ENCODE data around the gene RNASE13. TPM values are rescaled to one million over a fixed set of nuclear protein-coding genes. Genes with fewer than 3 reads are reported as not detected.

Gene RNASE13
- total RNA-seq, 1 donor from 2014 or later, result not detected

DNA sequence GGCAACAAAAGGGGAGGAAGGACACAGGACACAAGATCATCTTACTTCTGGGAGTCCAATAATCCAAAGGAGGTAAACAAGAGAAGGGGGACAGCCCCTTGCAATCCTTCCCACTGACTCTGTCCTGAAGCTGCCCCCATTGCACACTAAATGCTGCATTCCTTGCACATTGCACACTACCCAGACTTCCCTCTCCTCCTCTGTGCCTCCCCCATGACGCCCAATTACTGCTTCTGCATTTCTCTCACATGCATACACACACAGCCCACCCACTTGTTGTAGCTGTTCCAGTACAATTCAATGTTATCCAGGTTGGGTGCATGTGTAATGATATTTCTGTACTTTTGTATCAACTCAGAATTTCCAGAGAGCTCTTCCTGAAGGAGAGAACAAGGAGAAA is 15.2 kb downstream of the RNASE13 start:
- DNase-seq (ENCODE audit: low read depth) (no peak), FAIRE-seq (no peak)
- Histone ChIP-seq H3K27me3 (ENCODE audit: control insufficient read depth, insufficient read depth, low read length) (peaks cover 17% of the 10 kb centered on the region), H3K36me3 (ENCODE audit: control insufficient read depth, insufficient read depth, low read length) (no peaks in the 10 kb centered on the region), H3K4me3 (ENCODE audit: low read depth, low read length) (no peak overlapping the region)
- TF ChIP-seq, protein P1, sequence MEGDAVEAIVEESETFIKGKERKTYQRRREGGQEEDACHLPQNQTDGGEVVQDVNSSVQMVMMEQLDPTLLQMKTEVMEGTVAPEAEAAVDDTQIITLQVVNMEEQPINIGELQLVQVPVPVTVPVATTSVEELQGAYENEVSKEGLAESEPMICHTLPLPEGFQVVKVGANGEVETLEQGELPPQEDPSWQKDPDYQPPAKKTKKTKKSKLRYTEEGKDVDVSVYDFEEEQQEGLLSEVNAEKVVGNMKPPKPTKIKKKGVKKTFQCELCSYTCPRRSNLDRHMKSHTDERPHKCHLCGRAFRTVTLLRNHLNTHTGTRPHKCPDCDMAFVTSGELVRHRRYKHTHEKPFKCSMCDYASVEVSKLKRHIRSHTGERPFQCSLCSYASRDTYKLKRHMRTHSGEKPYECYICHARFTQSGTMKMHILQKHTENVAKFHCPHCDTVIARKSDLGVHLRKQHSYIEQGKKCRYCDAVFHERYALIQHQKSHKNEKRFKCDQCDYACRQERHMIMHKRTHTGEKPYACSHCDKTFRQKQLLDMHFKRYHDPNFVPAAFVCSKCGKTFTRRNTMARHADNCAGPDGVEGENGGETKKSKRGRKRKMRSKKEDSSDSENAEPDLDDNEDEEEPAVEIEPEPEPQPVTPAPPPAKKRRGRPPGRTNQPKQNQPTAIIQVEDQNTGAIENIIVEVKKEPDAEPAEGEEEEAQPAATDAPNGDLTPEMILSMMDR (IDR thresholded peaks at IDR 0.05; ENCODE audit: insufficient read depth, low read length, severe bottlenecking), result no peak

DNA sequence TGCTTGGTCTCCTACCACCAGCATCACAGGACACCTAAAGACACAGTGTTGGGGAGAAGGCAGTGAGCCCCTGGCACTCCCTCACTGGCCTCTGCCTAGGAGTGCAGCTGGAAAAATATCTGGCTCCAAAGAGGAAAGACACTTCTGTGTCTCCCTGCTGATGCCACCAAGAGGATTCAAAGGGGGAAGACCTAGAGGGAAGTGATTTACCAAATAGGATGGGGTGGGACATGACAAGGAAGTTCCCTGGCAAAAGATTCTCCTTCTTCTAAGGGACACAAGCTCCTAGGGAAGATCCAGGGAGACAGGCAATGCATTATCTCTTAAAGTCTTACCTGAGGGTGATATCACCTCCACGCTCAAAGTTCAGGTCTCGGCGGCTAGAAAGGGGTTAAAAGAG is 15.8 kb downstream of the RNASE13 start:
- no peaks in the 10 kb centered on the region for H3K36me3 ChIP-seq (ENCODE audit: control insufficient read depth, insufficient read depth, low read length)
- H3K4me3 ChIP-seq (ENCODE audit: low read depth, low read length), result no peak overlapping the region
- no peak for DNase-seq (ENCODE audit: low read depth)
- peaks cover 11% of the 10 kb centered on the region for H3K27me3 ChIP-seq (ENCODE audit: control insufficient read depth, insufficient read depth, low read length)
- FAIRE-seq, result no peak
- TF ChIP-seq, protein P1 (IDR thresholded peaks at IDR 0.05; ENCODE audit: insufficient read depth, low read length, severe bottlenecking), result no peak

GRCh38 chr14:21018286-21018685 is 16.3 kb downstream of the RNASE13 start:
- DNase-seq (ENCODE audit: low read depth) (no peak), FAIRE-seq (no peak)
- Histone ChIP-seq H3K4me3 (ENCODE audit: low read depth, low read length) (no peak overlapping the region), H3K36me3 (ENCODE audit: control insufficient read depth, insufficient read depth, low read length) (no peaks in the 10 kb centered on the region), H3K27me3 (ENCODE audit: control insufficient read depth, insufficient read depth, low read length) (peaks cover 7% of the 10 kb centered on the region)
- TF ChIP-seq, protein P1 (IDR thresholded peaks at IDR 0.05; ENCODE audit: insufficient read depth, low read length, severe bottlenecking), result no peak

DNA sequence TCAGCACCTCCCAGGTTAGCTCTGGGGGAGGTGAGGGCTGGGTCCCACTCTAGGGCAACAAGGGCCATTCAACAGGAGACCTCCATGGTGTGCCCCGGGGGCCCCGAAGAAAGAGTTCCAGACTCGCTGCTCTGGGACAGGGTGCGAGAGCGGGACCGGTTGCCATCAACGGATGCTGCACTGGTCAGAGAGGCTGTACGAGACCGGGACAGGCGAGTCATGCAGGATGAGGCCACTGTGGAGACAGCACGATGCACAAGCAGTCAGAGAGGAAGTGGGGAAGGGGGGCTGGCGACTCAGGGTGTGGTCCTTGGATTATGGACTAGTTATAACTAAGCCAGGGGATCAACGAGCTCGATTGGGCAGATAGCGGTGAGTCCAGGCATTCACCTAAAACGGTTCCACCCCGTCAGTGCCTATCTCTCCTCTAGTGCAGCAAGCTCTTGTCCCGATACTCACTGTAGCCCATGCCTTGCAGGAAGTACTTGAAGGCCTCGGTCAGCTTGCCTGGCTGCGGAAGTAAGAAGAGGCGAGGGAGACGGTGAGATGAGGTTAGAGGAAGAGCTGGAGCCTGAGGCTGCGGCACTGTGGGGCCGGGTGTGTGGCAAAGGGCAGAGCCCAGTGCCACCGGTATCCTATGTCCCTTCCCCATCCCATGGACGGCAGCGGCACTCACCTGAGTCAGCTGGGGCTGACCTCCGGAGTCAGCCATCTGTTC is 16.9 kb downstream of the RNASE13 start:
- TF ChIP-seq, protein P1 (IDR thresholded peaks at IDR 0.05; ENCODE audit: insufficient read depth, low read length, severe bottlenecking), result no peak
- Histone ChIP-seq H3K36me3 (ENCODE audit: control insufficient read depth, insufficient read depth, low read length) (no peaks in the 10 kb centered on the region), H3K4me3 (ENCODE audit: low read depth, low read length) (no peak overlapping the region), H3K27me3 (ENCODE audit: control insufficient read depth, insufficient read depth, low read length) (peaks cover 1% of the 10 kb centered on the region)
- FAIRE-seq (no peak), DNase-seq (ENCODE audit: low read depth) (no peak)

DNA sequence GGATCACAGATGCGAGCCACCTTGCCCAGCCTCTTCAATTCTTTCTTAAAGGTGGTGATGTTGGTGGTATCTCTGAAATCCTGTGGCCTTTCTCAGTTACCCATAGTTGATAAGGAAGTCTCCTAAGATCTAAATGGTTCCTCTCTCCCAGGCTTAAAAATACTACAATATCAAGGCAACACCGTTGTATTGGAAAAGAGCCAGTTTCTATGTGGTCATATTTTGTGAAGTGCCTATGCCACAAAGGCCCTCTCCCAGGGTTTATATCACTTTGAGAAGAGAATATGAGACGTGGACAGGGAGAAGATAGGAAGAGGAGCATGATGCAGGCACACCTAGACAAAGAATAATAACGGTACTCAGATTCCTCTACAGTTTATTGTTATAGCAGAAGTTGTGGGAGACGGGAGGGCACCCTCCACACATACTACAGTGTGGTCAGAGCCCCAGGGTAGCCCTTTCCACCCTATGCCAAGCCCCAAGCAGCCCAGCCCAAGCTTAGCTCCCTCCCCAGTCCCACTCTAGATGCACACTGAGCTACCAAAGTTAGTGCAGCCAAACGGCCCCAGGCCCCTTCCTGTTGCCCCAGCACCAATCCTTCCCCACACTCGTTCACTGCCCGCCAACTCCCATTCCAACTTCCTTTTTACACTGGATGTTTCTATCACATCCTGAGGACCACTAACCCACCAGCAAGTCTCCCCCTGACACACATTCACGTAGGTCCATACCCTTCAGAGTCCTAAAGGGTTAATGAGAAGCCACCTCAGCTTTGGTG is 18.0 kb downstream of the RNASE13 start:
- TF ChIP-seq, protein P1 (IDR thresholded peaks at IDR 0.05; ENCODE audit: insufficient read depth, low read length, severe bottlenecking), result no peak
- FAIRE-seq (no peak), DNase-seq (ENCODE audit: low read depth) (no peak)
- Histone ChIP-seq H3K4me3 (ENCODE audit: low read depth, low read length) (no peak overlapping the region), H3K36me3 (ENCODE audit: control insufficient read depth, insufficient read depth, low read length) (no peaks in the 10 kb centered on the region), H3K27me3 (ENCODE audit: control insufficient read depth, insufficient read depth, low read length) (no peaks in the 10 kb centered on the region)

All from bronchial epithelial cell (primary cell).